ENCODE measurements around the gene ZNF585A.

- TF ChIP-seq CTCF (conservative IDR thresholded peaks at IDR 0.05): no peak
- TF ChIP-seq EZH2 (IDR thresholded peaks at IDR 0.05; ENCODE audit: low read depth): no peak
Observed at GRCh38 chr19:37095859-37096258, 76.6 kb downstream of the ZNF585A start.

All from PC-9 (cell line).